Measurements from ENCODE around the gene ADPRH.

GRCh38 chr3:119560160-119560559 lies 19.1 kb upstream of the ADPRH start:
- TF ChIP-seq CTCF (IDR thresholded peaks at IDR 0.05) = no peak
- TF ChIP-seq EZH2 (IDR thresholded peaks at IDR 0.05) = no peak

Measured in neural progenitor cell (in vitro differentiated cells).